Upper lobe of right lung (tissue), 1 donor: ENCODE measurements around the gene KIF5B. TPM values are rescaled to one million over a fixed set of nuclear protein-coding genes. Genes with fewer than 3 reads are reported as not detected.

Source experiments
- ATAC-seq: fragments of 200-7000 bp; cut with Tn5 transposase; one replicate; pipeline ENCODE4 v1.9.1; 2020; ENCODE audit warnings: mild to moderate bottlenecking, moderate library complexity
- DNase-seq: peaks from one replicate; pipeline ENCODE4 v3.0.0-alpha.2; 2020
- H3K27ac ChIP-seq: fragments of 200-600 bp; one replicate; pipeline ENCODE4 v1.8.0; 2022
- H3K27me3 ChIP-seq: fragments of 200-600 bp; one replicate; pipeline ENCODE4 v1.8.0; 2022; ENCODE audit warnings: mild to moderate bottlenecking
- H3K36me3 ChIP-seq: fragments of 200-600 bp; one replicate; pipeline ENCODE4 v1.8.0; 2022
- H3K4me1 ChIP-seq: fragments of 200-600 bp; one replicate; pipeline ENCODE4 v1.8.0; 2022
- H3K4me3 ChIP-seq: fragments of 200-600 bp; one replicate; pipeline ENCODE4 v1.8.0; 2022; ENCODE audit warnings: mild to moderate bottlenecking
- H3K9me3 ChIP-seq: fragments of 200-600 bp; one replicate; pipeline ENCODE4 v1.8.0; 2022
- intact Hi-C: fragments of 100-400 bp; cut with DNase I; formaldehyde crosslinking; loops from one replicate; pipeline ENCODE4 v1.11.0; 2022
- total RNA-seq: library from RNA; stranded (reverse); fragmentation: NEBNext Ultra II Directional; extraction: Animal tissue kit (Norgen Biotek cat#: 25700); gene quantifications from one replicate; pipeline ENCODE4 v1.2.1, GENCODE V29; 2021
- TF ChIP-seq, protein P1 (sequence below): fragments of 200-600 bp; IDR thresholded peaks from one replicate; pipeline ENCODE4 v1.8.0; 2022; ENCODE audit warnings: antibody characterized with exemption
- donor health status: DM: no; HTN: yes; CAD: no; lungs with severe emphysema.

Gene KIF5B
- total RNA-seq, 1 donor from 2014 or later: 112 TPM

- ATAC-seq: peak; percentile 74
- Histone ChIP-seq H3K4me1 (peaks cover 20% of the 10 kb centered on the region), H3K36me3 (no peaks in the 10 kb centered on the region), H3K27me3 (no peaks in the 10 kb centered on the region), H3K27ac (no peak overlapping the region), H3K4me3 (no peak overlapping the region), H3K9me3 (no peaks in the 10 kb centered on the region)
- TF ChIP-seq, protein P1, sequence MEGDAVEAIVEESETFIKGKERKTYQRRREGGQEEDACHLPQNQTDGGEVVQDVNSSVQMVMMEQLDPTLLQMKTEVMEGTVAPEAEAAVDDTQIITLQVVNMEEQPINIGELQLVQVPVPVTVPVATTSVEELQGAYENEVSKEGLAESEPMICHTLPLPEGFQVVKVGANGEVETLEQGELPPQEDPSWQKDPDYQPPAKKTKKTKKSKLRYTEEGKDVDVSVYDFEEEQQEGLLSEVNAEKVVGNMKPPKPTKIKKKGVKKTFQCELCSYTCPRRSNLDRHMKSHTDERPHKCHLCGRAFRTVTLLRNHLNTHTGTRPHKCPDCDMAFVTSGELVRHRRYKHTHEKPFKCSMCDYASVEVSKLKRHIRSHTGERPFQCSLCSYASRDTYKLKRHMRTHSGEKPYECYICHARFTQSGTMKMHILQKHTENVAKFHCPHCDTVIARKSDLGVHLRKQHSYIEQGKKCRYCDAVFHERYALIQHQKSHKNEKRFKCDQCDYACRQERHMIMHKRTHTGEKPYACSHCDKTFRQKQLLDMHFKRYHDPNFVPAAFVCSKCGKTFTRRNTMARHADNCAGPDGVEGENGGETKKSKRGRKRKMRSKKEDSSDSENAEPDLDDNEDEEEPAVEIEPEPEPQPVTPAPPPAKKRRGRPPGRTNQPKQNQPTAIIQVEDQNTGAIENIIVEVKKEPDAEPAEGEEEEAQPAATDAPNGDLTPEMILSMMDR: no peak
- no peak for DNase-seq
- intact Hi-C loops: no loop called here
Measured at GRCh38 chr10:31961277-31962074, 94.7 kb downstream of the KIF5B start.

- Histone ChIP-seq H3K27ac (no peak overlapping the region), H3K36me3 (no peaks in the 10 kb centered on the region), H3K4me1 (peaks cover 20% of the 10 kb centered on the region), H3K4me3 (no peak overlapping the region), H3K27me3 (no peaks in the 10 kb centered on the region), H3K9me3 (no peaks in the 10 kb centered on the region)
- ATAC-seq (peak; percentile 51), DNase-seq (no peak)
- intact Hi-C loops: no loop called here
- TF ChIP-seq, protein P1: no peak
Measured at GRCh38 chr10:31959461-31960173, 96.6 kb downstream of the KIF5B start.

Other genes starting within 250 kb of the KIF5B start
- 27.2 TPM for gene ARHGAP12, start 127.6 kb downstream of the KIF5B start, total RNA-seq